Stomach (tissue), 9 donors: Measurements from ENCODE around the gene ACE2. TPM values are rescaled to one million over a fixed set of nuclear protein-coding genes. Genes with fewer than 3 reads are reported as not detected.

Experiments used
- DNase-seq, 2 donors: peaks; one replicate each; pipeline versions ENCODE4 v3.0.0 to v3.0.0-alpha.2; 2013 to 2019
- H3K27ac ChIP-seq, 5 donors: fragments of 200-600 bp in 4 of 5; sonication (generic) in 4 of 5; one replicate each; pipeline ENCODE4 v1.5.1; 2013 to 2019; ENCODE audit warnings: mild to moderate bottlenecking in 1 of 5, moderate library complexity in 1 of 5
- H3K27me3 ChIP-seq, 3 donors: fragments of 200-600 bp; sonication (generic); one replicate each; pipeline ENCODE4 v1.5.1; 2017 to 2019; ENCODE audit warnings: mixed run types in 1 of 3
- H3K36me3 ChIP-seq, 4 donors: fragments of 200-600 bp; sonication (generic); 1 replicate in 3 of 4; 2 replicates in 1 of 4; pipeline ENCODE4 v1.5.1; 2016 to 2019
- H3K4me1 ChIP-seq, 4 donors: fragments of 200-600 bp; sonication (generic); one replicate each; pipeline ENCODE4 v1.5.1; 2016 to 2019
- H3K4me3 ChIP-seq, 4 donors: fragments of 200-600 bp; sonication (generic) in 3 of 4; one replicate each; pipeline ENCODE4 v1.5.1; 2016 to 2019; ENCODE audit warnings: mild to moderate bottlenecking in 1 of 4
- H3K9me3 ChIP-seq, 4 donors: fragments of 200-600 bp; sonication (generic); one replicate each; pipeline ENCODE4 v1.5.1; 2016 to 2019
- CTCF ChIP-seq, 7 experiments: fragments of 450-650 bp in 4 of 7; fragments of 200-600 bp in 3 of 7; sonication (generic) in 3 of 7; IDR thresholded peaks; one replicate each; pipeline ENCODE4 v1.5.1; 2016 to 2019; ENCODE audit warnings: antibody characterized with exemption in 7 of 7, control low read depth in 2 of 7, mild to moderate bottlenecking in 1 of 7
- EP300 ChIP-seq: sonication (generic); formaldehyde crosslinking; IDR thresholded peaks from one replicate; pipeline ENCODE4 v1.6.1; 2017; ENCODE audit warnings: antibody characterized with exemption
- POLR2A ChIP-seq, 4 donors: fragments of 450-650 bp; IDR thresholded peaks; one replicate each; pipeline ENCODE4 v1.6.1; 2016; ENCODE audit warnings: antibody characterized with exemption in 4 of 4, control low read depth in 2 of 4, mild to moderate bottlenecking in 1 of 4, moderate library complexity in 1 of 4
- POLR2AphosphoS5 ChIP-seq, 3 donors: sonication (generic); formaldehyde crosslinking; IDR thresholded peaks; one replicate each; pipeline ENCODE4 v1.6.1; 2016; ENCODE audit warnings: antibody characterized with exemption in 3 of 3
- WGBS, 5 donors: extraction: QIAGEN DNeasy Blood & Tissue Kit in 3 of 5; methylation state at CpG; one replicate each; pipeline versions ENCODE4 v1.1.5 to v1.1.7; 2013 to 2018; 5-methylcytosine and 5-hydroxymethylcytosine counted together
- intact Hi-C: fragments of 100-400 bp; cut with DNase I; formaldehyde crosslinking; loops from one replicate; pipeline ENCODE4 v1.15.1; 2023; ENCODE audit warnings: low total_unique reads
- polyA plus RNA-seq, 3 donors: library from polyadenylated mRNA; stranded (reverse); fragments of 200-250 nt; gene quantifications; one replicate each; pipeline ENCODE4 v1.2.3, GENCODE V29; 2013
- total RNA-seq, 5 donors: library from RNA; depleted of rRNA; stranded (reverse); fragments of >200 nt; gene quantifications; one replicate each; pipeline versions ENCODE4 v1.1.0 to v1.2.3, GENCODE V29; 2014 to 2016
- donor health status: healthy with polysubstance abuse.
- donor health status: Bipolar disorder and iron deficiency.
- donor health status: healthy.

The ACE2 gene
- total and polyA plus RNA-seq, 8 donors, result 0.25 to 8.1 (median 1.0) TPM; not detected in 2

GRCh38 chrX:15602761-15603160 lies 2.0 kb upstream of the ACE2 start:
- intact Hi-C loops, result no loop called here
- 51 to 74% (median 69%) methylated on average over 5 of the region's 5 CpGs for WGBS, 5 donors

GRCh38 chrX:15601932-15602331 lies 1.2 kb upstream of the ACE2 start:
- no peak overlapping the region for H3K27ac ChIP-seq
- WGBS, 5 donors, result 60 to 80% (median 68%) methylated on average over 3 of the region's 3 CpGs
- no peak for DNase-seq
- intact Hi-C loops, result no loop called here
- TF ChIP-seq POLR2A (IDR thresholded peaks at IDR 0.05), result no peak
- no peak for TF ChIP-seq POLR2AphosphoS5 (IDR thresholded peaks at IDR 0.05)
- no peak for TF ChIP-seq CTCF (IDR thresholded peaks at IDR 0.05)
- no peak for TF ChIP-seq EP300
- no peaks in the 10 kb centered on the region for H3K9me3 ChIP-seq
- peaks cover 0 to 3% (median 0%) of the 10 kb centered on the region in 4 donors for H3K4me1 ChIP-seq
- peaks cover 0 to 11% (median 0%) of the 10 kb centered on the region in 3 donors for H3K27me3 ChIP-seq
- no peaks in the 10 kb centered on the region for H3K36me3 ChIP-seq
- no peak overlapping the region for H3K4me3 ChIP-seq

More at GRCh38 chrX:15602761-15603160, 2.0 kb upstream of the ACE2 start:
- H3K36me3 ChIP-seq, result no peaks in the 10 kb centered on the region
- H3K9me3 ChIP-seq, result no peaks in the 10 kb centered on the region
- peaks cover 0 to 3% (median 2%) of the 10 kb centered on the region in 4 donors for H3K4me1 ChIP-seq
- H3K27ac ChIP-seq, result no peak overlapping the region
- TF ChIP-seq POLR2A (IDR thresholded peaks at IDR 0.05) (no peak), CTCF (IDR thresholded peaks at IDR 0.05) (no peak), EP300 (no peak), POLR2AphosphoS5 (IDR thresholded peaks at IDR 0.05) (no peak)
- H3K4me3 ChIP-seq, result no peak overlapping the region
- peaks cover 0 to 11% (median 0%) of the 10 kb centered on the region in 3 donors for H3K27me3 ChIP-seq
- no peak for DNase-seq

GRCh38 chrX:15600049-15600448 lies 711 bp downstream of the ACE2 start:
- no peak for TF ChIP-seq POLR2A (IDR thresholded peaks at IDR 0.05)
- no peak for TF ChIP-seq CTCF (IDR thresholded peaks at IDR 0.05)
- TF ChIP-seq EP300, result no peak
- no peak for TF ChIP-seq POLR2AphosphoS5 (IDR thresholded peaks at IDR 0.05)
- no peaks in the 10 kb centered on the region for H3K36me3 ChIP-seq
- H3K4me1 ChIP-seq, result no peaks in the 10 kb centered on the region
- H3K9me3 ChIP-seq, result no peaks in the 10 kb centered on the region
- no peak overlapping the region for H3K4me3 ChIP-seq
- intact Hi-C loops, result no loop called here
- H3K27ac ChIP-seq, result no peak overlapping the region
- H3K27me3 ChIP-seq, result peaks cover 0 to 6% (median 0%) of the 10 kb centered on the region in 3 donors
- DNase-seq, result no peak

- DNase-seq, result no peak
- Histone ChIP-seq H3K4me3 (no peak overlapping the region), H3K4me1 (no peaks in the 10 kb centered on the region), H3K27ac (no peak overlapping the region), H3K27me3 (peaks cover 0 to 3% (median 0%) of the 10 kb centered on the region in 3 donors), H3K36me3 (no peaks in the 10 kb centered on the region), H3K9me3 (no peaks in the 10 kb centered on the region)
- TF ChIP-seq POLR2AphosphoS5 (IDR thresholded peaks at IDR 0.05) (no peak), POLR2A (IDR thresholded peaks at IDR 0.05) (no peak), EP300 (no peak), CTCF (IDR thresholded peaks at IDR 0.05) (no peak)
- WGBS, 5 donors, result 57 to 100% (median 88%) methylated on average over 3 to 4 of the region's 4 CpGs
- intact Hi-C loops, result no loop called here
Observed at GRCh38 chrX:15599461-15599860, 1.3 kb downstream of the ACE2 start.
